SHP77 (cell line): ENCODE data around the gene CBX6.

Experiments used
- DNase-seq, 2 experiments: peaks; one replicate each; lab custom pipeline; 2025; lab: John Stamatoyannopoulos, UW

Gene CBX6

GRCh38 chr22:38819387-38819940 is 52.6 kb downstream of the CBX6 start:
- no peak for DNase-seq

GRCh38 chr22:38817196-38817595 is 54.8 kb downstream of the CBX6 start:
- DNase-seq = no peak

- DNase-seq = no peak
Measured at GRCh38 chr22:38815842-38816241, 56.2 kb downstream of the CBX6 start.
